ENCODE measurements around the gene PANX1. TPM values are rescaled to one million over a fixed set of nuclear protein-coding genes. Genes with fewer than 3 reads are reported as not detected.

PANX1 gene
- total RNA-seq, 1 donor from 2014 or later, result 58.4 TPM

GRCh38 chr11:94129512-94130297 lies 1.1 kb downstream of the PANX1 start:
- DNase-seq (ENCODE audit: low read depth), result peak; percentile 50

GRCh38 chr11:94130298-94131046 lies 1.8 kb downstream of the PANX1 start:
- peak; percentile 36 for DNase-seq (ENCODE audit: low read depth)

DNA sequence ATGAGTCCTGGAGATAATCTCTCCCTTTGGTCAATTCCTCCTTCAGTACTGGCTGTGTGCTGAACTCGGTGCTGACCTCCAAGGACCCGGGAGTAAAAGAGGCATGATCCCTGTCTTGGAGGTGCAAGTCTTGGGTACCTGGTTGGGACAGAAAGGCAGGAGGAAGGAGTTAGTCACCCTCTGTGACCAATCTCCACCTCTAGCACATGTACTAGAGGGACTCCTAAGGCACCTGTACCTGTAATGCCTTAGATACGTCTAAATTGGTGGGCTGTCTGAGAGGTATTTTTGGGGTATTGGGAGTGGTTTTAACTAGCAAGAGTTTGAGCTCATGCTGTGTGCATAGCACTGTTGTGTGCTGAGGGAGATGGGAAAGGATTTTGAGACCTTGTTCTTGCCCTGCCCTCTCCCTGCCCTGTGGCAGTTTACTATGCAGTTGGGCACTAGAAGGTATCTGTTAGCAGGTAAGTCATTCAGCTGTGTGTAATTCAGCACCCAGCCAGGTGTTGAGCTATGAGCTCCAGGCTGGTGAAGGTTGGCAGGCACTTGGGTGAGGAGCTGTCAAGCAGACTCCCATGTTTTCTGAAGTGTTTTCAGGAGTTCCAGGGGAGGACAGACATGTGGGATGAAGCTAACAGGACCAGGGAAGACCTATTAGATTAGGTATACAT lies 2.5 kb downstream of the PANX1 start:
- no peak for DNase-seq (ENCODE audit: low read depth)

DNA sequence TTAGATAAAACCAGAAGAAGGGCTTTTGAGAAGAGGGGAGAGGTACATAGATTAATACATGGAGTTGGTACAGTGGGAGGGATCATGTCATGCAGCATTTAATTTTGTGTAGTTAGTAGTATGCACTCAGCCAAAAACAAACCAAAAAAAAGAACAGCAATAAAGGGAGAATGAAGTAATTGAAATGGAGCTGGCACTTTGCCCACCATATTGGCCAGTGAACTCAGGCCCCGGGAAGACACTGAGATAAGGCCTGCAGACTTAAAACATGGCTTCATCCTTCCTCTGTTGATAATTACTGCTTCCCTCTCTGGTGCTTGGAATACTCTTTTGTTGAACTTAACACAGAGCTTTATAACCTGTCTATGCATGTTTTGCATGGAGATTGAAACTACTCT lies 3.1 kb downstream of the PANX1 start:
- DNase-seq (ENCODE audit: low read depth), result no peak

DNA sequence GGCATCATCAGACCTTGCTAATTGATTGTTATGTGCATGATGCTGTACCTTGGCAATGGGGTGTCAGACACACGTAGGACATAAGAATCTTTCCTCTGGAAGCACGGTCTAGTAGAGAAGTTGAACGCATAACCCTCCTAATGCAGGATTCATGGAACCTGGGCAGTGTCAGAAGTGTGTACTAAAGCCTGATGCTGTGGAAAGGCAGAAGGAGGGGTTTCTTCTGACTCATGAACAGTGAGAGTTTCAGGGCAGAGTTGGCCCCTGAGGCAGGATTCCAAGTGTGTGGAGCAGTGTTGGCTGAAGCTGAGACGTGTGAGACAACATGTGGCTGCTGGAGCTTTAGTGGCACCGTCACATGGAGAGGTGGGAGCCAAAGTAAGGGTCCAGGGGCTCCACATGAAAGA lies 3.5 kb downstream of the PANX1 start:
- peak; percentile 54 for DNase-seq (ENCODE audit: low read depth)

- DNase-seq (ENCODE audit: low read depth), result no peak
Observed at GRCh38 chr11:94132823-94133408, 4.3 kb downstream of the PANX1 start.

- no peak for DNase-seq (ENCODE audit: low read depth)
Observed at GRCh38 chr11:94133752-94134151, 5.1 kb downstream of the PANX1 start.

- peak; percentile 96 for DNase-seq (ENCODE audit: low read depth)
Observed at GRCh38 chr11:94134651-94135512, 6.2 kb downstream of the PANX1 start.

GRCh38 chr11:94139416-94139815 lies 10.8 kb downstream of the PANX1 start:
- no peak for DNase-seq (ENCODE audit: low read depth)

DNA sequence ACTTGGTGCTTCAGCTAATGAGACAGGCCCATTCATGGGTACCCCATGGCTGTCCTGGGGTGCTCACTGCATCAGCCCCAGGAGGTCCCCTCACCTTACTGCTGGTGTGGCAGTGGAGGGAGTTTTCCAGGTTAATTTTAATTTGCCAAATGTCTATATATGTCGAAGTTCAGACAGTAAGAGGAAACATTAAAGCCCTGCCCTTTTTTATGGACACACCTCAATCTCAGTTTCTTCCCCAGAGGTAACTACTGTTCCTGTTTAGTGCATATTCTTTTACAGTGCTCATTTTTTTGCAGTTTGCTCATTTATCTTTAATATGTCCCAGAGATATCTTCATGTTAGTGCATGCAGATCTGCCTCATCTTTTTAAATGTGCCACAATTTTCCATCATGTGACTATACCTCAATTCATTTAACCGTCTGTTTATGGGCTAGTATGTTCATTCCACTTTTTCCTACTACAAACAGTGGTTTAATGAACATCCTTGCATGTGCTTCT lies 11.6 kb downstream of the PANX1 start:
- no peak for DNase-seq (ENCODE audit: low read depth)

DNA sequence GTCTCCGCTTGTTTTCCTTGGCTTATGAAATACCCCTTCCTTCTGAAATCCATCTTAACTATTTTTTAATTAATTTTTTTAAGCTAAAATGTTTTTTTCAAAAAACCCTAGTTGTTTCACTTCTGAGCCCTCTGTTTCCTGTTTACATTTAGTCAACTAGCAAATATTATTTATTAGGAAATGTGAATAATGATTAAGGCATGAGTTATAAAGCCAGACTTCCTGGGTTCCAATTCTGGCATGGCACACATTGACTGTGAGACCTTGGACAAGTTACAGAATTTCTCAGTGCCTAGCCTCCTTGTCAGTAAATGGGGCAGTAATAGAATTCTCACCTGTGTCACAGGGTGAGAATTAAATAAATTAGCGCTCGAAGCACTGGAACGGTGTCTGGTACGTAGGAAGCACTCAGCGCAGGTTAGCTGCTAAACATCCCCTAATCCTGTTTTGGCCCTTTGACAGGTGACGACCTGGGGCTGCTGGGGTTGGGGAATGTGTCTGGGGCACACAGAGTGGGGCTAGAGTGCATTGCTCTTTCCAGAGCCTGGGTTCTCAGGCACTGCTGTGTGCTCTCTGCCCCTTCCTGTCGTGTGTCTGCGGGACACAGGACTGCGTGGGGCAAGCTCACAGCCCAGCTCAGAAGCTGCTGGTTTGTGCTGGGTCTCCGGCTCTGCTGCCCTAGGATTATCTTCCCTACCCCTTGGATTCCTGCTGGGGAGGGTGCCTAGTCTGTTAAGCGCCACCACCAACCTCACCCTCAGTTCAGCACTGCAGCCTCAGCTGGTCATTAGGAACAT lies 13.1 kb downstream of the PANX1 start:
- DNase-seq (ENCODE audit: low read depth), result no peak

DNA sequence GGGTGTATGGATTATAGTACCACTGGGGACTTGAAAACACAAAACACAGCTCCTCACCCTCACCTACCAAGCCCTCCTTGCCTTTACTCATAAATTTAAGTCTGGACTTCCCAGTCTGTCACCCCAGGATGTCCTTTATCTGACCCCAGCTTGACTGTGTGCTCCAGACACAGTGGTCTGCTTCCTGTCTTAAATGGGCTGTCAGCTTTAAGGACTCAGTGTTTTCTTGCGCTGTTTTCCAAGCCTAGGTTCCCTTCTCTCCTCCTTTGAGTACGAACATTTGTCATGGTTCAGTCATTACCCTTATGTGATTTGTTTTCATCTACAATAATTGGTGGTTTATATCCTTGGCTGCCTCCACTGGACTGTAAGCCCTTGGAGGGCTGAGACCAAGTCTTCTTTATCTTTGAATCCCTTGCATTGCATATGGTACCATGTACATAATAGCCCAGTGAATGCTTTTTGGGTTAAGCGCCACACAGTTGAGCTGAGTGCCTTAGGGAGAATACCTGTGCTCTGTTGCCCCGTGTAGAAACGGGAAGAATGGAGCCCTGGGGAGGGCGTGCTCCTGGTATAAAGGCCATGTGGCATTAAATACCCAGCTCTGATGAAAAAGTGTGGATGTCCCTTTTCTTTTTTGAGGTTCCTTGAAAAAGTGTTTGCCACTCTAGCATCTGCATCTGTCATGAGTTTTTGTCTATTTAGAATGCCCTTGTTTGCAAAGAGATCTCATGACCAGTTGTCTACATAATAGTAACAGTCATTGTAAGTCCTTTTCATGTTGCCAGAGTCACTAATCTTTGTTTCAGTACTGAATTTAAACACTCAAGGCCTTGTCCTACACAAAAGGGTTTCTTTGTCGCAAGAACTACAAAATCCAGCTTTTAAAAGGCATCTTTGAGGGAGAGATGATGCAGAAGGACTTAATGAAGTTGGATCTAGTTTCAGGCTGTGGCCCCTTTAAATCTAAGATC lies 14.0 kb downstream of the PANX1 start:
- no peak for DNase-seq (ENCODE audit: low read depth)

GRCh38 chr11:94144216-94144615 lies 15.6 kb downstream of the PANX1 start:
- no peak for DNase-seq (ENCODE audit: low read depth)

DNA sequence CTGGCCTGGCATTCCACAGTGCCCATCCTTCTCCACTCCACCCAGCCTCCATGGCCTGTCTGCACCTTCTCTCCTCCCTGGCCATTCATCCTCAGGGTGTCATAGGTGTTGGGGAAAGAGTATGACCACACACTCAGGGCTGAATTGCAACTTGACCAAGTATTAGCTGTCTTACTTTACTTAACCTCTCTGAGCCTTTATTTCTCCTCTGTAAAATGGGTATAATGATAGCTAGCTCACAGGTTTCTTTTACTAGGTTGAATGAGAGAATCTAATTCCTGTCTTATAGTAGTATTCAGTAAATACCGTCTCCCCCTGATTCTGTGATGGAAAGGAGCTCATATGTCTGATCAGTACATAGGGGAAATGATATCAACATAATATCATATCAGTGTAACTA lies 16.0 kb downstream of the PANX1 start:
- no peak for DNase-seq (ENCODE audit: low read depth)

DNA sequence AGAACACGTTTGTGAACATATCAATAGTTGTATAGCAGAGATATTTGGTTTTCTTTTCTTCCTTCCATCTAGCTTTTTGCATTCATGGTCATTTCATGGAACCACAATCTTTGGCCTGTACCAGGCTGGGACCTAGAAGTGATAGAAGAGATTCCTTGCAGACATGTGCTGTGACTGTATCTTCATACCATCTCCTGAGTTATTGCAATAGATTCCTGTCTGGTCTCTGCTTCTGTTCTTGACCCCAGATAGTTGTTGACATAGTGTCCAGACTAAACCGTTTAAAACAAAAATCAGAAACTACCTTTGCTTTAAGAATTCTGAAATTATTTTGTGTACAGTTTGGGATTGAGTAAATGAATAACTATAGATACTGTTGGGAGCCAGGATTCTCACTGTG lies 16.8 kb downstream of the PANX1 start:
- DNase-seq (ENCODE audit: low read depth), result no peak

DNA sequence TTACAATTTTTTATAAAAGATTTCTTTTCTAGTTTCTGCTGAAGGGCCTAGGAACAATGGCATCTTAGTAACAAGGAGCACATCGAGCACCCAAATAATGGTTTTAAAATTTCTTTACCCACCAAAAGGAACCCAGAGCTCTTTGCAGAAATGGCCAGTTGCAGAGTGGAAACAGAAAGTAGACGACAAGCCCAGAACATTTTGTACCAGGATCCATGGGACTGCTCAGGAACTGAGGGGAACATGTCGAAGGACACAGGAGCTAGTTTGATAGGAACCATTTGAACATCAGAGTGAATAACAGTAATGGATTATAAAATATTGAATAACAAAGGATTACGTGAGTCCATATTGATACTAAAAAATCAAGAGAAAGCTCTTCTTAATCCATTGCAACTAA lies 17.3 kb downstream of the PANX1 start:
- DNase-seq (ENCODE audit: low read depth), result no peak

DNA sequence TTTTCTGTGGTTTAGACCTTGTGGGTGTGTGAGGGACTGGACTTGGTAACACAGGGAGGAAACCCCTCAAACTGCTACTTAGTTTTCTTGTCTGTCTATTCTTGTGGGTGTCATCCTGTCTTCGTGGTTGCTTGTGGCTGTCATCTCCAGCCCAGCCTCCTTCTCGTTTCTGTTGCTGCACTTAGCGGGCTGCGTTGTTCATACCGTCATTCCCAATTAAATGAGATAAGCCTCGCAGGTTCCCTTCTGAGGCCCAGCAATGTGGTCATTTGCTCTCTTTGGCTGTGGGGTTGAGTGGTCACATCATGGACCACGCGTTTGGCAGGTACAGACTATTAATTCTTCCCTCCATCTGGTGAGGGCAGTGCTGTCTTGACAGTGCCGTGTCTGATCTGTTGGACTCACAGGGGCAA lies 18.8 kb downstream of the PANX1 start:
- no peak for DNase-seq (ENCODE audit: low read depth)

DNA sequence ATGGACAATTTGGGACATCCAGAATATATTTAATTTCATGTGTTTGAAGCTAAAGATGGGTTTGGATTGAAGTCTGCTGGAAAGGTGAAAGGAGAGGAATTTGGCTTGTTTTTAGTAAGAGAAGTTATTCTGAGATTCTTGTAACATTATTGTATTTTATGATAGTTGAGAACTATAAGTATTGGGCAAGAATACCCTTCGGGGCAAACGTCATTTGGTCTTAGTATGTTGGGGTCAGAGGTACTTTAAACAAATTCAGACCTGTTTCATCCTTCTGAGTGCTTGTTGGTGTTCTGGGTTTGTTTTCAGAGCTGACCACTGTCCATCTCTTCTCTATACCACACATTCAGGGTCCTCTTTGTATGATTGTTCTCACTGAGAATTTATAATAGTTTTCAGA lies 19.5 kb downstream of the PANX1 start:
- DNase-seq (ENCODE audit: low read depth), result no peak
